Ecto neural progenitor cell (in vitro differentiated cells): ENCODE data around the gene RPTOR.
"Not testable (repeated sequence)": the region's sequence is repeated elsewhere in the genome, so short reads cannot be mapped to it uniquely, and the experiment has no call there.

ENCODE experiments used
- DNase-seq: peaks from one replicate; pipeline ENCODE4 v3.0.0-alpha.2; 2018; ENCODE audit warnings: low spot score

Gene RPTOR

DNA sequence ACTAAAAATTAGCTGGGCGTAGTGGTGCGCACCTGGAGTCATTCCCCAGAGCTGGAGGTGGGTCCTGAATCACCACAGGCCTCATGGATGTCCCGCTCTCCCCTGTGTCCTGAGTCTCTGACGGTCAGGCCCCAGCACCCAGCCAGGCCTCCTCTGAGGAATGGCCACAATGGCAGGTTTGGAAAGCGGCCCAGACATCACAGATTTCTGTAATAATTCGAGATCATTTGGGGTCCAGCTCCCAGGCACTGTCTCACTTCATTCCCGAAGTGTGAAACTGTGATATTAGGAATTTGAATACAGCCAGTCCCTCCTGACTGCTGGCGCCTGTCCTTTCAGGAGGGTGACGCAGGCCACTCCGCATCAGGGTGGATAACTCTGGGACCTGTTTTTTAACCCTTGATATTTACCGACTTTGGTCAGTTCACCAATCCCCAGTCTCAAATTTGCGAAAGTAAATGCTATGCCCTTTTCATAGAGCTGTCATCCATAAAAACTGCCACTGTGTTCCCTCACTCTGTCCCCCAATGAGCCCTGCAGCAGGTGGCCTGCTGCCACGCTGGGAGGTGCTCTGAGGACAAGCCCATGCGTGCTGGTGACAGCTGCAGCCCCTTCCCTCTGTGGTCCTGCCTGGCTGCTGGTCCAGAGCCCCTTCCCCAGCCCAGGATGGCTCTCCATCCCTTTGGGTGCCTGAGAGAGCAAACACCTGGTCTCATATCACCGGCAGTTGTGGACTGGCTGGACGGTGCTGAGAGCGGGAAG is 28.3 kb upstream of the RPTOR start:
- no peak for DNase-seq

DNA sequence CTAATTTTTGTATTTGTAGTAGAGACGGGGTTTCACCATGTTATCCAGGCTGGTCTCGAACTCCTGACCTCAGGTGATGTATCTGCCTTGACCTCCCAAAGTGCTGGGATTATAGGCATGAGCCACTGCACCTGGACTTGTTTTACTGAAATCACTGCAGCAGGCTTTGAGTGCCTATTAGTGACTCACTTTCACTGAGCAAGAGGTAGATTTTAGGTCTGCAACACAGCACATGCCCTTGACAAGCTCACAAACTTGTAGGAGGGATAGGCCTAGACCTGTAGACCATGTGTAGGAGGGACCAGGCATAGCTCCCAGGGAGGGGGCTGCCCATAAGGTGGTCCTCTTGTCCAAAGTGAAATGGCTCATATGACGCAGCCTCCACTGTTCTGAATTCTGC is 27.0 kb upstream of the RPTOR start:
- no peak for DNase-seq

DNA sequence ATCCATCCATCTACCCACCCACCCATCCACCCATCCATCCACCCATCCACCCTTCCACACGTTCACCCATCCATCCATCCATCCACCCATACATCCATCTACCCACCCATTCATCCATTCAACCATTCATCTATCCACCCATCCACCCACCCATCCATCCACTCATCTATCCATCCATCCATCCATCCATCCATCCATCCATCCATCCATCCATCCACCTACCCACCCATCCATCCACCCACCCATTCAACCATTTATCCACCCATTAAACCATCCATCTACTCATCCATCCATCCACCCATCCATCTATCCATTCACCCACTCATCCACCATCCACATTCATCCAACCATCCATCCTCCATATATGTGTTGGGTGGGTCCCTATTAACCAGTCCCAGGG is 26.2 kb upstream of the RPTOR start:
- no peak for DNase-seq

DNA sequence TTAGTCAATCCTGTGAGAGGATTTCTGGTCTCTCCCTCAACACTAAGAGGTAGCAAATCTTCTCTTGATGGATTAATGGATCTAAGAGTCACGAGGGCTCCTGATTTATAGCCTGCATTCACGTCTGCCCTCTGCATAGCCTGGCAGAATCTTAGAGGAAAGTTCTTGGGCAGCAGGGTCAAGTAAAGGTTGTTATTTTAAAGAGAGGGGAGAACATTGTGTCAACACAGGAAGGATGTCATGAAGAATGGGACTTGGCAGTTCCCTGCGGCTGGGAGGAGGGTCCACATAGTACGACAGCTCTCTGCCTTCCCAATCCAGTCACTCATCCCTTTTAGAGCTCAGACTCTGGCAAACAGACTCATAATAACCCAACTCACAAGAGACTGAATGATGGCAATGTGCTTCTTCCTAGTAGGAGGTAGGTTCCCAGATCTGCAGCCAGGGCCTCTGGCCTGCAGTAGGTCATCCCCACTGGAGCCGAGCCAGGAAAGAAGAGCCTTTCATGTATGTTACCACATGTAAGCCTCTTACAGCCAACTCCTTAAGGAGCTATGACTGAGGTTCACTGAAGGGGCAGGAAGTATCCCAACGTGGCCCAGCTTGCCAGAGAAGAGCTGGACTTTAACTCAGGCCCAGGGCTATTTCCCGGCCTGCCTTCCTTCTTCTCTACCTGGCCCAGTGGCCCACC is 25.4 kb upstream of the RPTOR start:
- DNase-seq, result no peak

DNA sequence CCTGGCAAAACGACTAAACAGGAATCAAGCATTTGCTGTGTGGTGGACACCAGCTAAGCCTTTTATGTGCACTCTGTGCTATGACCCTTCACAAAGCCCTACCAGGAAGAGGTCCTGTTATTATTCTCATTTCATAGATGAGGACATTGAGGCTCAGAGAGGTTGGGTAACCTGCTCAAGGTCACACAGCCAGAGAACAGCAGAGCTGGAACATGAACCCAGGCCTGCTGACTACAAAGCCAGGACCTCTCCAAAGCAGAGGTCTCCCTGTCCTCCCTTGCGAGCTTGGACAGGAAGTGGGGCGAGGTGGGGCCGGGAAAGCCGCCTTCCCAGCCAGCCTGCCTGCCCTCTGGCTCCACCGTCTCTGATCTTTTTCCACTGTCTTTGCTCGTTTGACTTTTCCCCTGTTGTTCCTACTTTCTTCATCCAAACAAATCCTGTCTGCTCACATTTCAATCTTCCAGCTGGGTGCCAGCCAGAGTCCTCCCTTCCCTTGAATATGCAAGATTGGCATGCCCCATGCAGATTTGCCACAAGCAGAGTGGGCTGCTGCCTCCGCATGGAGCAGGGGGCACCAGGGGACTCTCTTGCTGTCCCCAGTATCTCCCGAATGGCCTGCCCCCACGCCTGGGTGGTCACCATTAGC is 23.7 kb upstream of the RPTOR start:
- no peak for DNase-seq

GRCh38 chr17:80523054-80523744 is 21.4 kb upstream of the RPTOR start:
- no peak for DNase-seq

DNA sequence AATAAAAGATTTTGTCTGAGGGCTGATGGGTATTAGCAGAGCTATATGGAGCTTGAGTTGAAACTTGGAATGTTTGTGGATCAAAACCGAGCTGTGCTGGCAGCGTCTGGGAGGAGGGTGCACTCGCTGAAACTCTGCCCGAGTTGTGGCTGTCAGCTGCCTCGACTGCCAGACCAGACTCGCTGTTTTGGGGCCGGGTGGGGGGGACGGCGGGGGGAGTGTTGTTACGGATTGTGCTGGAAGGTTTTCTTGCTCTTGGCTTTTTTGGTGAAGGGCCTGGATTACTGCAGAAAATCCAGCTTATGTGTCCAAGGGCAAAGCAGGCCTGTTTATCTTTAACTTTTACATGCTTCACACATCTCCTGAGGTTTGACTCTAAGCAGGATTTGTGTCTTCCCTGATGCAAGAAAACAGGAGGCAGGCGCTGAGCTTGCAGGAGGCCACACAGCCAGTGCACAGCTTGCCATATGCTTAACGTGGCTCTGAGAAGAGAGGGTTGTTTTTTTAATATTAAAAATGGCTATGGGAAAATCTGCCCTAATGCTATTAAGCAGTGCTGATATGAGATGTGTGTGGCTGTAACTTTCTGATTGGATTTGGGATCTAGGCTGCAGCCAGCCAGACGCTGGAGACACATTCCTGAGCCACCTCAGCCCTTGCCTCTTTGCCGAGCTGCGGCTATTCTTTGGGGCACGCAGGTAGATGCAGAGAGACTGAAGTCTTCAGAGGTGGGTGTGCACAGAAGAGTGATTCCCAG is 20.5 kb upstream of the RPTOR start:
- DNase-seq, result no peak

- no peak for DNase-seq
Measured at GRCh38 chr17:80526116-80526910, 18.3 kb upstream of the RPTOR start.

GRCh38 chr17:80527016-80527645 is 17.5 kb upstream of the RPTOR start:
- DNase-seq, result no peak

GRCh38 chr17:80528536-80528935 is 16.1 kb upstream of the RPTOR start:
- DNase-seq, result no peak

- no peak for DNase-seq
Measured at GRCh38 chr17:80529104-80529903, 15.3 kb upstream of the RPTOR start.

DNA sequence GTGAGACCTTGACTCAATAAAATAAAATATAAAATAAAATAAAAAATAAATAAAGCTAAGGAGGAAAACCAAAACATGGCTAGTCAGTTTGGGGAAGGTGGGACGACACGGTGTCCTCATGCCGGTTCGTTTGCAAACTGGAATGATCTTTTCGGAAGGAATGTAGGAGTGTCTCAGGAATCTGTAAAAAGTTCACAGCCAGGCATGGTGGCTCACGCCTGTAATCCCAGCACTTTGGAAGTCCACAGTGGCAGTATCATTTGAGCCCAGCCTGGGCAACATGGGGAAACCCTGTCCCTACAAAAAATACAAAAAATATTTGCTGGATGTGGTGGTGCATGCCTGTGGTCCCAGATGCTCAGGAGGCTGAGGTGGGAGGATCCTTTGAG is 14.7 kb upstream of the RPTOR start:
- DNase-seq, result no peak

GRCh38 chr17:80531400-80531799 is 13.2 kb upstream of the RPTOR start:
- no peak for DNase-seq

DNA sequence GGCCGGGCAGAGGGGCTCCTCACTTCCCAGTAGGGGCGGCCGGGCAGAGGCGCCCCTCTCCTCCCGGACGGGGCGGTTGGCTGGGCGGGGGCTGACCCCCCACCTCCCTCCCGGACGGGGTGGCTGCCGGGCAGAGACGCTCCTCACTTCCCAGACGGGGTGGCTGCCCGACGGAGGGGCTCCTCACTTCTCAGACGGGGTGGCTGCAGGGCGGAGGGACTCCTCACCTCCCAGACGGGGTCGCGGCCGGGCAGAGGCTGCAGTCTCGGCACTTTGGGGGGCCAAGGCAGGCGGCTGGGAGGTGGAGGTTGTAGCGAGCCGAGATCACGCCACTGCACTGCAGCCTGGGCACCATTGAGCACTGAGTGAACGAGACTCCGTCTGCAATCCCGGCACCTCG is 7.3 kb upstream of the RPTOR start:
- not testable (repeated sequence) for DNase-seq

DNA sequence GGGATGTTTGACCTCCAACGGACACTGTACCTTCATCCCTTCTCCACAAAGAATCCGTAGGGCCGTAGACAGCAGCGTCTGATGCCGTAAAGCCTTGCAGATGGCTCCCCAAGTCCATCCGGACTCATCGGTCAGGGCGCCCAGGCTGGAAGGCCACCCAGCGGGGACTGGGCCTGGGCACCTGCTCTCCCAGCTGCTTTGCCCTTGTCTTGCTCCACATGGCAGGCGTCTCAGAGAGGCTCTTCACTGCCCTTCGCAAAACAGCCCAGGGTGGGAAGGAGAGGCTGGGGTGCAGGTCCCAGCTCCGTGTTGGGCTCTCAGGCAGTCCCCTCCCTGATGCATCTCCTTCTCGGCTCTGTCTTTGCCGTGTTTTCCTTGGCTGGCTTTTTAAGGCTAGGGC is 6.2 kb upstream of the RPTOR start:
- no peak for DNase-seq

DNA sequence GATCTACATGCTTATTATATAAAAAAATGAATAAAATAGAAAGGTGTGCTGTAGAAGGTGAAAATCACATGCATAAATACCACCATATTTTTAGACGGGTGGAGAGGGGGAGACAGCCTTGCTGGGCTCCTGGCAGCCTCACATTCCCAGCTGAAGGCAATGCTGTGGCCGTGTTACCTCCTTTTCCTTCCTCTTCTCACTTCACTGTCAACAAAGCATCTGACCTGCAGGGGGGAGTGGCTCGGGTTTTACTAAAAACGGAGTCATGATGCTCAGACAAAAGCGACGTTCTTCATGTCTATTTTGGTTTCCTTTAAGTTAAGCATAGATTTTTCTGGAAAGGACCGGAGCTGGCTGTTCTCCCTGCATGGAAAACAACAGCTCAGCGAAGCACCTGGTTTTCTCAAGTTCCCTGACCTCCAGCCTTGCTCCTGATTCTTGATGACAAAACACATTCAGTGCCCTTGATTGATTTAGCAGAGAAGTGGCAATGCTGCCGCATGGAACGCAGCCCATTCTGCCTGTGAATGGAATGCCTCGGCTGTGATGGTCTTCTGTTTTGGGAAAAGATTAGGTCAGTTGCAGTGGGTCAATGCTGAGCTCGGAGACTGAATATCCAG is 5.5 kb upstream of the RPTOR start:
- no peak for DNase-seq

DNA sequence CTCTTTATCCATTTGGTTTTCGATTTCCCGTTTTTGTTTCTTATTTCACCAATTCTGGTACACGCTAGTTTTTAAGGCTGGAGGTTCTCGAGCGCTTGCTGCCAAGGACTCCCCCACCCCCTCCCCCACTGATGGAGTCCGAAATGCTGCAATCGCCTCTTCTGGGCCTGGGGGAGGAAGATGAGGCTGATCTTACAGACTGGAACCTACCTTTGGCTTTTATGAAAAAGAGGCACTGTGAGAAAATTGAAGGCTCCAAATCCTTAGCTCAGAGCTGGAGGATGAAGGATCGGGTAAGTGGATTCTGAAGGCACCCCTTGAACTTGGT is 825 bp downstream of the RPTOR start:
- DNase-seq, result no peak

GRCh38 chr17:80546267-80546666 is 1.6 kb downstream of the RPTOR start:
- no peak for DNase-seq

GRCh38 chr17:80552523-80552922 is 7.9 kb downstream of the RPTOR start:
- DNase-seq, result no peak

DNA sequence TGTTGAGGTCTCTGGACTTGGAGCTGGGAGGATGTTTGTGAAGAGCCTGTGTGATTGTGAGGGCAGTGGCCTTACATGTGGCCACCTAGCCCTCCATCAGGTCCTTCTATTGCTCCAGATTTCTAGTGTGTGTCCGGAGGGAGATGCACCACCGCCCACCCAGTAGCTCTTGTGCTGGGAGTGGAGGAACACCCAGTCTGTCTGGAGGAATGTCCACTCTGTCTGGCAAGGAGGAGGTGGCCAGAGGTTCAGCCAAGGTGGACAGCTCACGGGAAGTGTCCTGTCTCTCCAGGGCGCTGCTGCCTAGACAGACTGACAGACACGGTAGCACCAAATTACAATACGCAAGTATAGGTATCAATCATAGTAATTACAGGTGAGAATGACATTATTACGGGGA is 10.6 kb downstream of the RPTOR start:
- no peak for DNase-seq
